GM21717 (cell line): ENCODE measurements around the gene C1orf198.

Experiments
- ATAC-seq: cut with Tn5 transposase; IDR thresholded peaks from one replicate; pipeline ENCODE4 v1.9.1; 2021; ENCODE audit warnings: mild to moderate bottlenecking, moderate library complexity; ENCODE audit not compliant: unreplicated experiment

The C1orf198 gene

GRCh38 chr1:230836347-230836746 lies 32.0 kb downstream of the C1orf198 start:
- ATAC-seq = no peak

GRCh38 chr1:230834292-230834691 lies 34.0 kb downstream of the C1orf198 start:
- ATAC-seq = no peak

GRCh38 chr1:230833511-230833910 lies 34.8 kb downstream of the C1orf198 start:
- ATAC-seq = no peak

GRCh38 chr1:230832476-230832875 lies 35.8 kb downstream of the C1orf198 start:
- no peak for ATAC-seq

- no peak for ATAC-seq
These were observed 36.5 kb downstream of the C1orf198 start for GRCh38 chr1:230831771-230832170.

- ATAC-seq = no peak
These were observed 39.9 kb downstream of the C1orf198 start for GRCh38 chr1:230828421-230828820.

- no peak for ATAC-seq
These were observed 40.5 kb downstream of the C1orf198 start for GRCh38 chr1:230827801-230828200.

GRCh38 chr1:230827081-230827681 lies 41.1 kb downstream of the C1orf198 start:
- no peak for ATAC-seq

- ATAC-seq = no peak
These were observed 42.0 kb downstream of the C1orf198 start for GRCh38 chr1:230826166-230826875.

GRCh38 chr1:230825761-230826160 lies 42.6 kb downstream of the C1orf198 start:
- no peak for ATAC-seq

- no peak for ATAC-seq
These were observed 43.2 kb downstream of the C1orf198 start for GRCh38 chr1:230824919-230825721.

- ATAC-seq = no peak
These were observed 43.8 kb downstream of the C1orf198 start for GRCh38 chr1:230824551-230824918.

- ATAC-seq = no peak
These were observed 44.4 kb downstream of the C1orf198 start for GRCh38 chr1:230823931-230824381.

GRCh38 chr1:230823426-230823825 lies 44.9 kb downstream of the C1orf198 start:
- ATAC-seq = no peak

- no peak for ATAC-seq
These were observed 46.2 kb downstream of the C1orf198 start for GRCh38 chr1:230822092-230822581.

GRCh38 chr1:230821346-230821745 lies 47.0 kb downstream of the C1orf198 start:
- ATAC-seq = no peak

GRCh38 chr1:230820568-230820967 lies 47.8 kb downstream of the C1orf198 start:
- ATAC-seq = no peak

GRCh38 chr1:230819976-230820375 lies 48.3 kb downstream of the C1orf198 start:
- ATAC-seq = no peak

GRCh38 chr1:230818901-230819300 lies 49.4 kb downstream of the C1orf198 start:
- ATAC-seq = no peak

- no peak for ATAC-seq
These were observed 50.0 kb downstream of the C1orf198 start for GRCh38 chr1:230818367-230818766.

- ATAC-seq = no peak
These were observed 52.3 kb downstream of the C1orf198 start for GRCh38 chr1:230816018-230816417.
